Measurements from ENCODE around the gene XIRP2. TPM values are rescaled to one million over a fixed set of nuclear protein-coding genes. Genes with fewer than 3 reads are reported as not detected.

XIRP2 gene
- total and polyA plus RNA-seq, 2 of the 8 experiments (the other 6 are each of a cell fraction or from before 2014, with no cell fraction given) = 0.11 TPM; not detected in 1

- no peak for TF ChIP-seq CHD7 (IDR thresholded peaks at IDR 0.05; ENCODE audit: insufficient replicate concordance, low read length)
- TF ChIP-seq SIRT6 (IDR thresholded peaks at IDR 0.05; ENCODE audit: low read length) = no peak
- no peak for TF ChIP-seq SP4 (IDR thresholded peaks at IDR 0.05; ENCODE audit: low read length)
- TF ChIP-seq TEAD4 (IDR thresholded peaks at IDR 0.05; ENCODE audit: low read depth, low read length) = no peak
- no peak for TF ChIP-seq TCF12 (IDR thresholded peaks at IDR 0.05; ENCODE audit: low read depth, low read length)
- no peak for TF ChIP-seq SAP30 (IDR thresholded peaks at IDR 0.05; ENCODE audit: insufficient read depth, insufficient replicate concordance, low read length)
- TF ChIP-seq CTBP2 (IDR thresholded peaks at IDR 0.05; ENCODE audit: borderline replicate concordance, insufficient read depth, insufficient read length, low read length) = no peak
- no peak for TF ChIP-seq SIX5 (IDR thresholded peaks at IDR 0.05; ENCODE audit: low read depth, low read length)
- no peak for TF ChIP-seq KDM4A (IDR thresholded peaks at IDR 0.05; ENCODE audit: low read depth, low read length, severe bottlenecking)
- TF ChIP-seq TAF7 (optimal IDR thresholded peaks at IDR 0.05; ENCODE audit: borderline replicate concordance, low read depth, low read length) = no peak
- TF ChIP-seq KDM1A (IDR thresholded peaks at IDR 0.05; ENCODE audit: borderline replicate concordance, low read length) = no peak
- TF ChIP-seq HDAC6 (IDR thresholded peaks at IDR 0.05; ENCODE audit: low read depth, low read length) = no peak
- TF ChIP-seq SRF (IDR thresholded peaks at IDR 0.05; ENCODE audit: low read depth, low read length) = no peak
These were observed 7.1 kb upstream of the XIRP2 start (continued) for GRCh38 chr2:166881177-166881576.

Data from H1 (cell line).